ENCODE data around the gene GALNT10.

DNA sequence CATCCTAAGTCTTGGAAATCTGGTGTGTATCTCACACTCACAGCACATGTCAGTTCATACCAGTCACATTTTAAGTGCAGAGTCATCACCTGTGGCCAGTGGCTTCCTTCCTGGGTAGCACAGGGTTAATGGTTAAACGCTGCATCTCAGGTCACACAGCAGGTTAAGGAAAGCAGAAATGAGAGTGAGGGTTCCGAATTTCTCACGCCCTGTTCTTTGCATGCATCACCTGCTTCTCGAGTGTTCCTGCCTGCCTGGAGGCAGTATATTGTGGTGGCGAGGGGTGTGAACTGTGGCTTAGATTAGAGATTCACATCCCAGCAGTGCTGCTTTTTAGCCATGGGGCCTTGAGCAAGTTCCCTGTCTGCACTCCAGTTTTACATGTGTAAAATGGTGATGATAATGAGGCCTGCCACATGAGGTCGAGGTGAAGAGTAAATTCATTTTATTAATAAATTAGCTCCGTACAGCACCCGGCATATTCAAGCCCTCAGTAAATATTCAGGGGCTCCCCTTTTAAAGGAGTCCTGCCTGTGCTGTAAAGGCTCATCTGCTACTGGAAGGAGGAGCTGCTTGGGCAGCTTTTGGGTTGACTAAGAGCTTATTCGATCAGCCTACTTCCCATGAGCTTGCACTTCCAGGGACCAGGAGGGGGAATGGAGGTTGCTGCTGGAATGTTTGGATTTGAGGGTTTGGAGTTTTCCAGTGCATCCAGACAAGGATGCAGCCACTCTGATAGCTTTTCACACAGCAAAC is 194.1 kb downstream of the GALNT10 start:
- TF ChIP-seq ZNF274 (IDR thresholded peaks at IDR 0.05; ENCODE audit: low read depth, low read length) = no peak
- TF ChIP-seq YY1 (IDR thresholded peaks at IDR 0.05; ENCODE audit: insufficient read depth, insufficient read length) = no peak

Data from NT2/D1 (cell line).